G401.6 (cell line): ENCODE results near the gene PFAS.
"Not testable (repeated sequence)": the region's sequence is repeated elsewhere in the genome, so short reads cannot be mapped to it uniquely, and the experiment has no call there.

ENCODE experiments used
- FAIRE-seq: peaks from 2 replicates; lab custom pipeline; 2012; peaks lifted over from hg19 to GRCh38; lab: Jason Lieb, UNC

The PFAS gene

GRCh38 chr17:8248751-8249607 is at the start of gene PFAS:
TSS of gene PFAS (plus strand) at chr17:8249289. CDS start at chr17:8253938, 4,649 bp downstream.
- peak; percentile 92 for FAIRE-seq

- no peak for FAIRE-seq
Observed at GRCh38 chr17:8204761-8205555, 44.1 kb upstream of the PFAS start.

GRCh38 chr17:8206536-8206935 is 42.6 kb upstream of the PFAS start:
- FAIRE-seq, result no peak

- FAIRE-seq, result peak; percentile 99
Observed at GRCh38 chr17:8209907-8210760, 39.0 kb upstream of the PFAS start, which contains the start of gene AURKB. TSS of gene AURKB (minus strand) at chr17:8210575. CDS start at chr17:8210224, 351 bp downstream.

GRCh38 chr17:8210761-8211458 is 38.2 kb upstream of the PFAS start:
- no peak for FAIRE-seq

GRCh38 chr17:8212312-8213180 is 36.5 kb upstream of the PFAS start:
- FAIRE-seq, result no peak

- FAIRE-seq, result not testable (repeated sequence)
Observed at GRCh38 chr17:8214000-8214399, 35.1 kb upstream of the PFAS start.

GRCh38 chr17:8220783-8221662 is 28.1 kb upstream of the PFAS start:
- peak; percentile 23 for FAIRE-seq

- no peak for FAIRE-seq
Observed at GRCh38 chr17:8221663-8222379, 27.3 kb upstream of the PFAS start.

- no peak for FAIRE-seq
Observed at GRCh38 chr17:8222380-8222629, 26.8 kb upstream of the PFAS start.

- FAIRE-seq, result peak; percentile 91
Observed at GRCh38 chr17:8222630-8223355, 26.3 kb upstream of the PFAS start.

GRCh38 chr17:8223356-8224126 is 25.5 kb upstream of the PFAS start:
- no peak for FAIRE-seq

GRCh38 chr17:8224891-8225812 is 23.9 kb upstream of the PFAS start:
- no peak for FAIRE-seq

- peak; percentile 36 for FAIRE-seq
Observed at GRCh38 chr17:8225813-8226535, 23.1 kb upstream of the PFAS start.

- peak; percentile 83 for FAIRE-seq
Observed at GRCh38 chr17:8226536-8227237, 22.4 kb upstream of the PFAS start.
